ENCODE data around the gene CENPX. TPM values are rescaled to one million over a fixed set of nuclear protein-coding genes. Genes with fewer than 3 reads are reported as not detected.

CENPX gene
- total and polyA plus RNA-seq, 2 donors (not counting 3 experiments of a cell fraction or from before 2014, with no cell fraction given) = 56.2 to 67.2 TPM

- DNase-seq (ENCODE audit: low read depth, low spot score) (no peak), FAIRE-seq (no peak)
- ChIA-PET POLR2A (interaction anchor here (0.6 kb wide), 1 partner anchor 131 kb away, joined by 11 read pairs; no protein-coding TSS in a partner anchor), CTCF (interaction anchor here (0.8 to 1.4 kb wide), 2 partner anchors 21 to 50 kb away, joined by 3 read pairs; no protein-coding TSS in a partner anchor)
- no peaks in the 10 kb centered on the region for H3K9me3 ChIP-seq (replicated peaks; ENCODE audit: control insufficient read depth, insufficient read depth, low read length)
- no peak for TF ChIP-seq POLR2A (IDR thresholded peaks at IDR 0.05; ENCODE audit: low read depth, low read length)
- TF ChIP-seq GATA2 (IDR thresholded peaks at IDR 0.05; ENCODE audit: insufficient read depth, insufficient read length, low read depth, low read length) = no peak
- TF ChIP-seq EZH2 (IDR thresholded peaks at IDR 0.05; ENCODE audit: borderline replicate concordance, low read depth, low read length, severe bottlenecking) = no peak
- no peak for TF ChIP-seq POLR2AphosphoS5 (IDR thresholded peaks at IDR 0.05; ENCODE audit: insufficient read depth, low read depth, low read length)
- TF ChIP-seq CTCF (IDR thresholded peaks at IDR 0.05; ENCODE audit: extremely low read depth in 1 of 2, insufficient read depth in 1 of 2, low read depth in 1 of 2, low read length in 2 of 2) = no peak
- TF ChIP-seq JUN (IDR thresholded peaks at IDR 0.05; ENCODE audit: borderline replicate concordance, insufficient read depth, insufficient read length, low read depth) = no peak
- TF ChIP-seq MAX (IDR thresholded peaks at IDR 0.05; ENCODE audit: insufficient read depth, insufficient read length) = no peak
- no peak for TF ChIP-seq FOS (IDR thresholded peaks at IDR 0.05; ENCODE audit: borderline replicate concordance, insufficient read depth, low read length)
- no peak for TF ChIP-seq MYC (IDR thresholded peaks at IDR 0.05; ENCODE audit: low read depth, low read length)
- BruUV-seq (replicated peaks) = no TSS peak
- dilution Hi-C loops (cut with MboI; ENCODE audit: extremely low pct_ligation_motif_present, low sequenced_read_pairs) (no loop called here), intact Hi-C loops (cut with micrococcal nuclease) (no loop called here)
- no peak overlapping the region for H3K27ac ChIP-seq (ENCODE audit: insufficient read depth, low read depth, low read length)
- H3K79me2 ChIP-seq (ENCODE audit: control insufficient read depth, insufficient read depth, low read length) = no peaks in the 10 kb centered on the region
- H4K20me1 ChIP-seq (replicated peaks; ENCODE audit: control insufficient read depth, extremely low read depth, insufficient read depth, low read length) = no peaks in the 10 kb centered on the region
- H3K36me3 ChIP-seq (ENCODE audit: control insufficient read depth in 2 of 2, extremely low read depth in 1 of 2, insufficient read depth in 2 of 2, low read length in 2 of 2) = peaks cover 0 to 15% of the 10 kb centered on the region in 2 experiments
- H3K4me2 ChIP-seq (ENCODE audit: insufficient read depth, low read length) = no peak overlapping the region
- H3K9ac ChIP-seq (replicated peaks; ENCODE audit: extremely low read depth, insufficient read depth, low read length) = no peak overlapping the region
- peaks cover 5% of the 10 kb centered on the region for H3K4me1 ChIP-seq (ENCODE audit: control insufficient read depth, extremely low read depth, insufficient read depth, low read length)
- no peaks in the 10 kb centered on the region for H3K9me1 ChIP-seq (replicated peaks; ENCODE audit: control insufficient read depth, extremely low read depth, insufficient read depth, low read length)
- no peaks in the 10 kb centered on the region for H3K27me3 ChIP-seq (ENCODE audit: control insufficient read depth in 2 of 2, insufficient read depth in 2 of 2, low read length in 2 of 2)
- H2AFZ ChIP-seq (ENCODE audit: low read depth, low read length) = no peak overlapping the region
- H3K4me3 ChIP-seq (replicated peaks in 1 of 3; ENCODE audit: insufficient read depth in 1 of 3, low read depth in 1 of 3, low read length in 3 of 3) = no peak overlapping the region
Observed at GRCh38 chr17:81980707-81981343, 41.9 kb downstream of the CENPX start.
